ENCODE results near the gene P2RX4.
"Not testable (repeated sequence)": the region's sequence is repeated elsewhere in the genome, so short reads cannot be mapped to it uniquely, and the experiment has no call there.

- not testable (repeated sequence) for TF ChIP-seq RFX5 (IDR thresholded peaks at IDR 0.05; ENCODE audit: low read depth, low read length); POLR2A (IDR thresholded peaks at IDR 0.05; ENCODE audit: low read depth, low read length); RCOR1 (IDR thresholded peaks at IDR 0.05; ENCODE audit: insufficient replicate concordance, low read length); CTCF (conservative IDR thresholded peaks at IDR 0.05; ENCODE audit: low read depth, low read length); USF2 (IDR thresholded peaks at IDR 0.05; ENCODE audit: low read depth, low read length); MAFK (IDR thresholded peaks at IDR 0.05; ENCODE audit: low read depth, low read length); CEBPB (IDR thresholded peaks at IDR 0.05; ENCODE audit: low read depth, low read length); NFE2L2 (IDR thresholded peaks at IDR 0.05; ENCODE audit: low read depth, low read length); SMC3 (IDR thresholded peaks at IDR 0.05; ENCODE audit: low read depth, low read length)
These were observed 45.1 kb upstream of the P2RX4 start for GRCh38 chr12:121164839-121165238.
